GM21529 (cell line): ENCODE data around the gene SLC29A3.

ENCODE experiments used
- ATAC-seq: cut with Tn5 transposase; IDR thresholded peaks from one replicate; pipeline ENCODE4 v1.9.1; 2021; ENCODE audit not compliant: unreplicated experiment

The SLC29A3 gene

GRCh38 chr10:71299071-71299785, 19.8 kb upstream of the SLC29A3 start:
- no peak for ATAC-seq

- no peak for ATAC-seq
Measured at GRCh38 chr10:71300555-71301370, 18.3 kb upstream of the SLC29A3 start.

DNA sequence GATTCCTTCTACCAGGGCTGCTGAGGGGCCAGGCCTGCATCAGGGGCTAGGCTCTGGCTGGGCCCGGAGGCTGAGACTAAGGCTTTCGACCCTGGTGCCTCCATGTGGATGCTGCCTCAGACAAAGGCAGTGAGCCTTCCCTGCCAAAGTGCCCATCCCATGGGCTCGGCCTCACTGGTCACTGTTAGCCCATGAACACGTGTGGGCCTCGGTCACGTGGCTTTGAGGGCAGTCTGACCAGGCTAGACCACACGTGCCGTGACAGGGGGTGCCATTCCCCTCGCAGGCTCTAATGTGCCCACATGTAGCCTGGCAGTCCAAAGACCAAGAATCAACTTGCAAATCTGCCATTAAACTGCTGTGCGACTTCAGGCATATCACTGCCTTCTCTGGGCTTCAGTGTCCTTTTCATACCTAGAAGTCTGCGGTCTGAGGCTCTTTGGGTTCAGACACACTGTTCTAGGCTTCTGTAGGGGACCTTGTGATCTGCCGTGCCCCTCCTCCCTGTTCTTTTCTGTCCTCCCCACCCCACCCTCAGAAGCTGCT, 17.6 kb upstream of the SLC29A3 start:
- ATAC-seq: no peak

- no peak for ATAC-seq
Measured at GRCh38 chr10:71302451-71302850, 16.6 kb upstream of the SLC29A3 start.

GRCh38 chr10:71302874-71303568, 16.0 kb upstream of the SLC29A3 start:
- no peak for ATAC-seq

DNA sequence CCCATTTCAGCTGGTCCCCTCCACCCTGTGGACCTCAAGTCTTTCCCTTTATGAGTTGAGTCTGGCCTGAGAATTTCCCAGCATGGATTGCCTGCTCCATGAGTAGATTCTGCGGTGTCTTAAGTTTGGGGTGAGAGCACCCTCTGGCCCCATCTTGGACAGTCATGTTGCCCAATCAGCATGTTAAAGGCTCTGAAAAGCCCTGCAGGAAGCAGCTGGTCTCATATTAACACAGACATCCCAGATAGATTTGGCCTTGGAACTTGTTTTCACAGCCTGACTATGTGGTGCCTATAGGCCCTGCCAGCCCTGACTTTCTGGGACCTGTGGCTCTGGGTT, 15.5 kb upstream of the SLC29A3 start:
- ATAC-seq: no peak

- ATAC-seq: no peak
Measured at GRCh38 chr10:71304914-71305313, 14.1 kb upstream of the SLC29A3 start.

- ATAC-seq: no peak
Measured at GRCh38 chr10:71306979-71307378, 12.1 kb upstream of the SLC29A3 start.

GRCh38 chr10:71307469-71308085, 11.5 kb upstream of the SLC29A3 start:
- ATAC-seq: no peak

GRCh38 chr10:71308244-71308643, 10.8 kb upstream of the SLC29A3 start:
- no peak for ATAC-seq

DNA sequence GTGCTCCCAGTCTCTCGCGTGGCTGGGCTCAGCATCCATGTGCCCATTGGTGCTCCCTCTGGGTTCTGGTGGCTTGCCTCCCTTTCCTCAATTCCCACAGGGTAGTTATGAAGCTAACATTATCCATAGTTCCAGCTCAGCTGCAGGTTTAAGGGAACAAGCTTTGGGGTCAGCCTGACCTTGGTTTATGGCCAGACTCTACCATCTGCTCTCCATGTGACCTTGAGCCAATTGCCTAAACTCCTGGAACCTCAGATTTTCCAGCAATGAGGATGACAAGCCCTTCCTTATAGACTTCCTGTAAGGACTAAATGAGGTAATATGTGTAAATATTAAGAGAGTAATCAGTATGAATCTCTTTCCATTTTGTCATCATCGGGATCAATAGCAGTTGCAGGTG, 10.1 kb upstream of the SLC29A3 start:
- ATAC-seq: no peak

GRCh38 chr10:71309919-71310318, 9.1 kb upstream of the SLC29A3 start:
- no peak for ATAC-seq

- ATAC-seq: no peak
Measured at GRCh38 chr10:71312220-71312619, 6.8 kb upstream of the SLC29A3 start.

DNA sequence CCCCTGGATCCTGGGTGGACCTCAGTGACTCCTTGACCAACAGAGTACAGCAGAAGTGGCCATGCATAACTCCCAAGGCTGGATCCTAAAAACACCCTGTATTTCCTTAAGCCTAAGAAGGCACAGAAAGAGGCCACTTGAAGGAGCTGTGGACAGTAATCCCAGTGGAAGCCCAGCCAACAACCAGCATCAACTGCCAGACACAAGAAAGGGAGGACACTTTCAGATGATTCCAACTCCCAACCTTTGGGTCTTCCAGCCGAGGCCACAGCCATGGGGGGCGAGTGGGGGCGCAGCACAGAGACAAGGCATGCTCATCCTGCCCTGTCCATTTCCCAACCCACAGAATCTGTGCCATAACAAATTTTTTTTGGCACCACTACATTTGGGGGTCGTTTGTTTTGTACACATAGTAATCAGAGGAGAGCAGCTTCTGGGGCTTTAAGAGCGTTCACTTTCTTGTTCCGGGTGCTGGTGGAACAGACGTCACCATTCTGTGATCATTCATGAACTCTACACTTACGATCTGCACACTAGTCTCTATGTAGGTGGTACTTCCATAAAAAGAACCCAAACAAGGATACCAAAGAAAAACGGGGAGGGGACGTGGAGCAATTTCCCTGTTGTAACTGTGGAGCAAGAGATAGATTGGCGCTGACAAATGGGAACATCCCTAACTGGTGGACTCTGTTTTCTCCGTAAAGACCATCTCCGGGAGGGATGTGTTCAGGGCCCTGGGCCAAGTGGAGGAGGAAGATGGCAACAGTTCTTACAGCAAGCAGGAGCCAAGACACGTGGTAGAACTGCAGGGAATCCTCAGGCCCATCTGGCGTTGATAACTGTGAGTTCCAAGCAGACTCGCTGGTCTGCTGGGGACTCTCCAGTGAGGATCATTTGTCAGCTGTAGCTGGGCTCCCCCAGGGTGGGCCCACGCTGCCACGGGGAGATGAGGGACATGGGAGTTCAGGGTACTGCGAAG, 6.0 kb upstream of the SLC29A3 start:
- no peak for ATAC-seq

DNA sequence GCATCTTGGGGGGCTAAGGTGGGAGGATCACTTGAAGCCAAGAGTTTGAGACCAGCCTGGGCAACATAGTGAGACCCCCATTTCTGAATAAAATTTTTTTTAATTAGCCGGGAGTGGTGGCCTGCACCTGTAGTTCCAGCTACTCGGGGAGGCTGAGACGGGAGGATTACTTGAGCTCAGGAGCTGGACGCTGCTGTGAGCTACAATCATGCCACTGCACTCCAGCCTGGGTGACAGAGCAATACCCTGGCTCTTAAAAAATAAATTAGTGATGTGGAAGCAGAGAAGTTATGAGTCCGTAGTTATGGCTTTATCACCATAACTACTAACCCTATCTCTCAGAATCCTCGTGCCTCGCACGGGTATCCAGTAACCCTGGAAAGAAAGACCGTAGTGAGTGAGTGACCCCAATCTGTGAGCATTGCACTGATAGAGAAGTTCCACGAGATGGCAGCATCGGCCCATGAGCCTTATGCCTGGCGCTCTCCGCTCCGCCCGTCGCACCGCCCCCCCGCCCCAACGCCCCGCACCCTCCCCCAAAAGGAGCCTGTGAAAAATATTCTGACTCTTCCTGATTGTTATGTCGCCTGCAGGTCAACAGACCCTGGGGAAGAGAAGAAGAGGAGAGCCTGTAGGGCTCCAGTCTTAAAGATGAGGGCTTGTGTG, 4.9 kb upstream of the SLC29A3 start:
- no peak for ATAC-seq

DNA sequence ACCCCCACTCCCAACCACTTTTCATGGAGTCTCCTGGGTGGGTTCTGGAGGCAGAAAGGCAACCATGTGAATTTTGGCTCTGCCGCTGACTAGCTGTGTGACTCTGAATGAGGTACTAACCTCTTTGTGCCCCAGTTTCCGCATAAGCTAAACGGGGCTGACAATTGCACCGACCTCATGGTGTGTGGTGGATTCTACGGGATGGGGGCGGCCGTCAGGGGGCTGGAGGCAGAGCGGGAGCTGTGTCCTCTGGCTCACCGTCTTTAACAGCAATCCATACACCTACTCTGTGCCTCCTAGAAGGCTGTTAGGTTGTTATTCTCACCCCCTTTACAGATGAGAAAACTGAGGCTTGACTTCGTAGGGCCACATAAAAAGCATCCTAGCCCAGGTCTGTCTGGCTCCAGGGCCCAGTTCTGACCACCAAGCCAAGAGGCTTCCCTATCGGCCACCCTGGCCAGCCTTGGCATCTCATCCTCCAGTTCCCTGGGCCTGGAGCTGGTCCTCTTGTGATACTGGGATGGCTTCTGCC, 4.3 kb upstream of the SLC29A3 start:
- ATAC-seq: no peak

GRCh38 chr10:71316056-71316785, 2.8 kb upstream of the SLC29A3 start:
- ATAC-seq: no peak

DNA sequence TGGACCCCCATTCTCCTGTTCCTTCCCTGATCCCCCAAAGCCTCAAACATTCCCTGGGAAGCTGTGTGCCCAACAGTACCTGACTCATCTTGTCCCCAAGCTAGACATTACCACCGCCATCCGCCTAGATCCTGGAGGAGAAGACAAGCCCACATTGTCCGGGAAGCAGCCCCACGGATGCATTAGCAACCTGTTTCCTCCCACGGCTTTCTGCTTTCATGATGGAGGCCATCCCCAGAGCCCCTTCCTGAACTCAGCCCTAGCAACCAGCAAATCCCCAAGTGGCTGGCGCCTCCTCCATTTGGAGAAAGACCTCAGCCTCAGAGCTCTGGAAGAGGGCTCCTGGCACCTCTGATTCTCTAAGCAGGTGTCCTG, 2.3 kb upstream of the SLC29A3 start:
- ATAC-seq: no peak

DNA sequence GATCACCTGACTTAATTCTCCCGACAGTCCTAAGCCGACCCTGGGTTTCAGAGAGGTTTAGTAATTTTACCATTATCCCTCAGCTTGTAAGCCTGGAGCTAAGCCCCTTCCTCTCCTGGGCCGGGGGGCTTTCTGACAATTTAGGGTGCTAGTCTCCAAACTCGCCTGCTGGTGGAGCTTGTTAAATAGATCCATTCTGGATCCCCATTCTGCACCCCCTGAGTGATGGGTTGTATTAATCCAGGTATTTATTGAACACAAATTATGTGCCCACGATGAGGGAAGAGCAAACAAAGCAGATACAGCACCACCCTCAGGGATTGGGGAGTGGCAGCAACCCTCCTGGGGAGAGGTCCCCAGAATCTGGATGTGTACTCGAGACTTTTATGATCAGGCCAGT, 1.3 kb upstream of the SLC29A3 start:
- ATAC-seq: no peak
